ENCODE measurements around the gene STN1.
A peak's percentile ranks its signal among the peaks of the same experiment; 100 is the strongest.

STN1 gene

DNA sequence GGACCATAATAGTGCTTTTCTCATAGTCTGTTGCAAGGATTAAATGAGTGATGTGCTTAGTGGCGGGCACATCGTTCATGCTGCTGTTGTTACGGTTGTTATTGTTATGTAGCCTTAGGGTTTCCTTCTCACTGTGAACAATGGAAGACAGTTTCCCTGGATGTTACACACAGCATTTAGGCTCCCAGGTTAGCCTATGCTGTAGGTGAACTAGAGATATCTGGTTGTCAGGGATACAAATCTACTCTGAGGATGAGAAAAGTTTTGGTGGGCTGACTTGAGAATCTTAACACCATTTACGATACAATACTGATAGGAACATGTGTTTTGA is 77.3 kb downstream of the STN1 start:
- DNase-seq, result no peak

- no peak for DNase-seq
These were observed 77.9 kb downstream of the STN1 start for GRCh38 chr10:103839872-103840739.

DNA sequence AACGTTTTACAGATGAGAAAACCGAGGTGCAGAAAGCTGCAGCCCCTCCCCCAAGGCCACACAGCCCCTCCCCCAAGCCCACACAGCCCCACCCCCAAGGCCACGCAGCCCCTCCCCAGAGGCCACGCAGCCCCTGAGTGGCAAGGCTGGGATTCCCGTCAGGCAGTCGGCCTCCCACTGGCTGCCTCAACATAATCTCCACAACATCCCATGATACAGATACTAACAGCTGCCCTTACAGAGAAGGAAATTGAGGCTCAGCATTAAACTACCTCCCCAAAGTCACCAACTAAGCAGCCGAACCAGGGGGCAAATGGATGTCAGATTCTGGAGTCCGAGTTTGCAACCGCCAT is 78.5 kb downstream of the STN1 start:
- DNase-seq, result no peak

DNA sequence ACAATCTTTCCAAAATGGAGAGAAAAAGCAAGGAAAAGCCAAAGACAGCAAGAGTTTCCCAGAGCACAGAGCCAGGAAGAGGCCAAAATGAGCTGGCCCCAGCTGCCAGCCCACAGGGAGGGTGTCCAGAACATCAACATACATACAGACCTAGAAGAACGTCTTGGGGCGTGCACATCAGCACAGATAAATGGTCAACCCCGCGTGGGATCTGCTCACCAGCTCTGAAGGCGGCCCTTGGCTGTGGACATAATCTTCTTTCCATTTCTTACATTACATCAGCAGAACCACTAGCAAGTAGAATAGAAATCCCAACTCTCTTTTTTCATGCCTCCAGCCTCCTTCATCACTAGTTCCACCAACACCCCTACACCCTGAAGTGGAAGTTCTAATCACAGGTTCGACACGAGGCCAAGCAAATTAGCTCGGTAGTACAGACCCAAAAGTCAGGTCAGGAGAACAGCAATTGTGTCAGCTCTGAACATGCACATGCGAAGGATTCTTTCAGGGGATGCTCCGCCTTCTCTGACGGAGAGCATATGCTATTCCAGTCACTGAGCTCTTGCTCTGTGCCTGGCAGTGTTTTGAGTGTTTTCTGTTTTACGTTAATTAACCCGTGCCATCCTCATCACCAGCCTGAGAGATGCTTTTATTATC is 79.0 kb downstream of the STN1 start:
- no peak for DNase-seq

GRCh38 chr10:103838070-103838395 is 80.0 kb downstream of the STN1 start:
- DNase-seq, result no peak

DNA sequence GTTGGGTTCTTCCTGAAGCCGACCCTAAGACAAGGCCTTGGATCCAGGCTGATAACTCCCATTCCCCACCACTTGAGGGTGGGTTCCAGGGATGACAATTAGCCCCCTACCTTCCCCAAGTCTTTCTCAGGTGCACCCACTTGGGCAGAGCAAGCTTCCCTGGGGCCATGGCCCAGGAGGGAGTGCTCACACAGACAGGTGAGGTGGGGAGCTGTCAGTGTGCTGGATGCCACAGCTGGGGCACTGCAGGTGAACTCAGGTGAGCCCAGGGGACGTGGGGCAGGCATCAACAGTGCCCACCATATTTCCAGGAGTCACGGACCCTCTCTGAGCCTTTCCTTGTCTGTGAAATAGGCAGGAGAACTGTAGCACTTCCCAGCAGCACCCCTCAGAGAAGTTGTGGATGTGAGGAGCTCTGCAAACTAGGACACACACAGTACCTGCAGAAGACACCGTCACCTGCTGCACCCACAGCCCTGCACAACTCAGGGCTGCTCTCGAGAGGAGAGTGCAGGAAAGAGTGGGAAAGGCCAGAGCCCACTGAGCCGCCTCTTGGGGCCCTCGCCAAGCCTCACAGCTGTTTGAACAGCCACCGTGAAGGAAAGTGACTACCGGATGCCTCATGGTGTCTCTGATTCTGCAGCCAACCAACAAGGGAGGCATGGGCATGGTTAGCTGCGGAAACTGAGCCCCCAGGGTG is 80.5 kb downstream of the STN1 start:
- no peak for DNase-seq

DNA sequence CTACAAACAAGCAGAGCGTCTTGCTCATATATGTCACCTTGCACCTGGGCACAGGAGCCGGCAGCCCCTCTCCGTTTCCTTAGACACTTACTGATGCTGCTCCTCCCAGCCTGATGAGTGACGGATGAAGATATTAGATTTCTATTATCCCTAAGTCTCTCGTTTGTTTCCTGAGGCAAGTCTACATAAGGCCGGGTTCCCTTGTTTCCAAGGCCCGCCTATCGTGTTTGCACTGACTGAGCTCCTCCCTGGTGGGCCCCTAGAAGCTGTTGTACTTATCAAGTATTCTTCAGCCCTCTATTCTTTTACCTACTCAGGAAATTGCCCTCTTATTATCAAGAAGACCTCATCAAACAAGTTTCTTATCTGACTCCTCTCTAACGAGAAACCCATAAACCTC is 81.1 kb downstream of the STN1 start:
- DNase-seq, result no peak

- no peak for DNase-seq
These were observed 81.7 kb downstream of the STN1 start for GRCh38 chr10:103836273-103836672.

GRCh38 chr10:103835096-103836050 is 82.6 kb downstream of the STN1 start:
- DNase-seq, result peak; percentile 21 to 27

DNA sequence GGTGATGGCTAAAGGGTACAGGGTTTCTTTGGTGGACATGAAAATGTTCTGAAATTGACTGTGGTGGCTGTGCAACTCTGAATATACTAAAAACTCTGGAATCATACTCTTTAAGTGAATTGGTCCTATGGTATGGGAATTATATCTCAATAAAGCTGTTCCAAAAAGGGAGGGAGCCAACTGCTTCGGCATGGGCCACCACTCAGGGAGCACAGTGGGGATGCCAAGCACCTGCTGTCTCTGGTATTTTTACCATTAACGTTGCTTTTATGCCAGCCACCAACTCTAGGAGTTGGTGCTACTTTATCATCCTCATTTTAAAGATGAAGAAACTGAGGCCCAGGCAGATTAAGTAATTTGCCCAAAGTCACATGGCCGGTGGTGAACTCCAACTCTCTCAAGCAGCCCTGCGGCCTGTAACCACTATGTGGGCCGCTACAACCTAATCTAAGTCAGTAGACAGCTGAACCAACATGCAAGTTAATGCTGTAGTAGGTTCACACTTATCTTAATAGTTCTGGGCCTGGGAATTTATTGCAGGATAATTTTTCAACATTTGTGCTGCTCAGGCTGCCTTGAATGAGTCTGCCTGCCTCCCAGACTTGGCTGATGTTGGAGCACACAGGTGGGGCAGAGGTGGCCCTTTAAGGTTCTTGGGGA is 83.4 kb downstream of the STN1 start:
- DNase-seq, result no peak

DNA sequence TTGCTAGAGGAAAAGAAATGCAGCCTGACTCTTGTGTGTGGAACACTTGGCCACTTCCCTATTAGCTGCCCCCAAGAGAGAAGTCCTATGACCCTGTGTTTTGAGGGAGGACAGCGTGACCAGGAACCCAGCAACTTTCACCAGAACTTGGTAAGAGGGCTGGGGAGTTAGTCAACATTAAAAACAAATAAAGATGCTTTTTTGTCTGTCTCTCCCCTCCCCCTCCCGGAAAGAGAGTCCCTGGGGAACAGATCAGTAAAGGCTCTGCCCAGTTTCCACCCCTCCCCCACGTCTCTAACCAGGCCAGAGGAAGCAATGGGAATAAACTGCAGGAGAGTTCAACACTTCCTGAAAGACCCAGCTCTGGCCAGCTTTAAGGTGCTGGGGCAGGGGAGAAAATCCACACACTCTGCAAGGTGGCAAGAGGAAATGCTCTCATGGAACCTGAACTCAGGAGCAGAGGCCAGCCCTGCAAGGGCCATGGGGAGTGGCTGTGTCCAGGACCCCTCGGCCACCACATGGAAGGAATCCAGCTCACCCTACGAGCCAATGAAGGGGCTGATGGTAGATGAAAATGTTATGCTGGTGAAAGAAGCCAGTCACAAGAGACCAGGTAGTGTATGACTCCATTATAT is 84.1 kb downstream of the STN1 start:
- no peak for DNase-seq

DNA sequence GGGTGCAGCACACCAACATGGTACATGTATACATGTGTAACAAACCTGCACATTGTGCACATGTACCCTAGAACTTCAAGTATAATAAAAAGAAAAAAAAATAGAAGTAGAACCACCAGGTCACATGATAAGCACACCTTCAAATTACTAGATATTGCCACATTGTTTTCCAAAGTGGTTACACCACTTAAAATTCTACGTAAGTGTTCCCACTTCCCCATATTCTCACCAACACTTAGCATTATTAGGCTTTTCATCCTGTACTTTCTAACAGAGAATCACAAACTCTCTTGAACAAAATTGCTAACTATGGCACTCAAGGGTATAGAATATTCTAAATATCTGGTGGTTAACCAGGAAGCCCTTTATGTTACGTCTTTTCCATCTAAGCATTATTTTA is 85.2 kb downstream of the STN1 start:
- no peak for DNase-seq

Measured in Kasumi-1 (cell line).